ENCODE measurements around the gene ADARB1.

Gene ADARB1

GRCh38 chr21:45108034-45108790, 33.8 kb downstream of the ADARB1 start:
- Histone ChIP-seq H2AFZ (no peak overlapping the region), H3K4me2 (ENCODE audit: low read length) (no peak overlapping the region), H3K27me3 (ENCODE audit: control insufficient read depth, insufficient read depth, low read length) (no peaks in the 10 kb centered on the region), H3K27ac (no peak overlapping the region), H3K36me3 (ENCODE audit: control insufficient read depth, insufficient read depth, low read length) (no peaks in the 10 kb centered on the region), H3K4me1 (no peaks in the 10 kb centered on the region), H3K79me2 (no peaks in the 10 kb centered on the region), H3K9ac (no peak overlapping the region), H3K4me3 (ENCODE audit: low read depth, low read length) (no peak overlapping the region), H3K9me3 (ENCODE audit: control insufficient read depth, low read length) (no peaks in the 10 kb centered on the region)
- TF ChIP-seq CTCF (IDR thresholded peaks at IDR 0.05): no peak

GRCh38 chr21:45108808-45109781, 34.7 kb downstream of the ADARB1 start:
- no peaks in the 10 kb centered on the region for H3K27me3 ChIP-seq (ENCODE audit: control insufficient read depth, insufficient read depth, low read length)
- no peaks in the 10 kb centered on the region for H3K36me3 ChIP-seq (ENCODE audit: control insufficient read depth, insufficient read depth, low read length)
- no peak overlapping the region for H3K9ac ChIP-seq
- peak overlapping the region; percentile 19 for H3K4me2 ChIP-seq (ENCODE audit: low read length)
- no peak overlapping the region for H3K4me3 ChIP-seq (ENCODE audit: low read depth, low read length)
- no peaks in the 10 kb centered on the region for H3K4me1 ChIP-seq
- no peak overlapping the region for H2AFZ ChIP-seq
- TF ChIP-seq CTCF (IDR thresholded peaks at IDR 0.05): no peak
- no peaks in the 10 kb centered on the region for H3K9me3 ChIP-seq (ENCODE audit: control insufficient read depth, low read length)
- H3K27ac ChIP-seq: no peak overlapping the region
- H3K79me2 ChIP-seq: no peaks in the 10 kb centered on the region

GRCh38 chr21:45109831-45110492, 35.6 kb downstream of the ADARB1 start:
- Histone ChIP-seq H3K4me2 (ENCODE audit: low read length) (peak overlapping the region; percentile 19), H3K27ac (no peak overlapping the region), H3K27me3 (ENCODE audit: control insufficient read depth, insufficient read depth, low read length) (no peaks in the 10 kb centered on the region), H3K9ac (no peak overlapping the region), H3K79me2 (no peaks in the 10 kb centered on the region), H3K9me3 (ENCODE audit: control insufficient read depth, low read length) (no peaks in the 10 kb centered on the region), H3K36me3 (ENCODE audit: control insufficient read depth, insufficient read depth, low read length) (no peaks in the 10 kb centered on the region), H3K4me1 (no peaks in the 10 kb centered on the region), H3K4me3 (ENCODE audit: low read depth, low read length) (no peak overlapping the region), H2AFZ (no peak overlapping the region)
- TF ChIP-seq CTCF (IDR thresholded peaks at IDR 0.05): no peak

- Histone ChIP-seq H3K9ac (no peak overlapping the region), H3K27ac (no peak overlapping the region), H3K79me2 (no peaks in the 10 kb centered on the region), H3K36me3 (ENCODE audit: control insufficient read depth, insufficient read depth, low read length) (no peaks in the 10 kb centered on the region), H3K4me2 (ENCODE audit: low read length) (no peak overlapping the region), H3K4me3 (ENCODE audit: low read depth, low read length) (no peak overlapping the region), H2AFZ (no peak overlapping the region), H3K9me3 (ENCODE audit: control insufficient read depth, low read length) (no peaks in the 10 kb centered on the region), H3K27me3 (ENCODE audit: control insufficient read depth, insufficient read depth, low read length) (no peaks in the 10 kb centered on the region), H3K4me1 (no peaks in the 10 kb centered on the region)
- TF ChIP-seq CTCF (IDR thresholded peaks at IDR 0.05): no peak
Observed at GRCh38 chr21:45110873-45111624, 36.7 kb downstream of the ADARB1 start.
